ENCODE results near the gene DGKE. TPM values are rescaled to one million over a fixed set of nuclear protein-coding genes. Genes with fewer than 3 reads are reported as not detected.

DGKE gene
- total RNA-seq, 1 experiment from 2014 or later, result 10.0 TPM

- TSS peak; percentile 53 for BruUV-seq (replicated peaks)
- Mint-ChIP-seq H3K9me3 (ENCODE audit: low read depth, unreplicated experiment) (peaks cover 2% of the 10 kb centered on the region), H3K4me3 (ENCODE audit: low read depth, unreplicated experiment) (peak overlapping the region; percentile 83), H3K27ac (ENCODE audit: unreplicated experiment) (peak overlapping the region; percentile 90), H3K4me1 (ENCODE audit: low read depth, unreplicated experiment) (peaks cover 35% of the 10 kb centered on the region), H3K36me3 (ENCODE audit: insufficient read depth, unreplicated experiment) (peaks cover 65% of the 10 kb centered on the region), H3K27me3 (ENCODE audit: unreplicated experiment) (no peaks in the 10 kb centered on the region)
- intact Hi-C loops (cut with micrococcal nuclease; ENCODE audit: unreplicated experiment), result no loop called here
- DNase-seq, result no peak
- CTCF ChIA-PET, result interaction anchor here (0.8 to 1.7 kb wide), 2 partner anchors 17 to 94 kb away, joined by 4 to 5 read pairs; no protein-coding TSS in a partner anchor
- no peak for TF ChIP-seq CTCF (IDR thresholded peaks at IDR 0.05; ENCODE audit: unreplicated experiment)
Observed at GRCh38 chr17:56913353-56913866, 79.5 kb downstream of the DGKE start.

- H3K36me3 Mint-ChIP-seq (ENCODE audit: insufficient read depth, unreplicated experiment), result peaks cover 59% of the 10 kb centered on the region
- peak within 1 kb of the TSS; percentile 83 for H3K4me3 Mint-ChIP-seq (ENCODE audit: low read depth, unreplicated experiment)
- peaks cover 2% of the 10 kb centered on the region for H3K9me3 Mint-ChIP-seq (ENCODE audit: low read depth, unreplicated experiment)
- H3K4me1 Mint-ChIP-seq (ENCODE audit: low read depth, unreplicated experiment), result peaks cover 29% of the 10 kb centered on the region
- CTCF ChIA-PET, result interaction anchor here (0.8 to 1.7 kb wide), 2 partner anchors 17 to 94 kb away, joined by 4 to 5 read pairs; no protein-coding TSS in a partner anchor
- intact Hi-C loops (cut with micrococcal nuclease; ENCODE audit: unreplicated experiment), result no loop called here
- BruUV-seq (replicated peaks), result TSS peak; percentile 97
- H3K27me3 Mint-ChIP-seq (ENCODE audit: unreplicated experiment), result no peaks in the 10 kb centered on the region
- no peak for TF ChIP-seq CTCF (IDR thresholded peaks at IDR 0.05; ENCODE audit: unreplicated experiment)
- peak within 1 kb of the TSS; percentile 90 for H3K27ac Mint-ChIP-seq (ENCODE audit: unreplicated experiment)
- peak; percentile 77 for DNase-seq
Observed at GRCh38 chr17:56913867-56914580, 80.1 kb downstream of the DGKE start, which contains the start of gene TRIM25. Gene TRIM25 (minus strand): TSS chr17:56914049. CDS start chr17:56913988, 61 bp downstream.

GRCh38 chr17:56914581-56915273 lies 80.8 kb downstream of the DGKE start:
- intact Hi-C loops (cut with micrococcal nuclease; ENCODE audit: unreplicated experiment), result no loop called here
- Mint-ChIP-seq H3K27ac (ENCODE audit: unreplicated experiment) (peak overlapping the region; percentile 90), H3K4me1 (ENCODE audit: low read depth, unreplicated experiment) (peaks cover 28% of the 10 kb centered on the region), H3K36me3 (ENCODE audit: insufficient read depth, unreplicated experiment) (peaks cover 60% of the 10 kb centered on the region), H3K9me3 (ENCODE audit: low read depth, unreplicated experiment) (peaks cover 5% of the 10 kb centered on the region), H3K4me3 (ENCODE audit: low read depth, unreplicated experiment) (peak overlapping the region; percentile 83), H3K27me3 (ENCODE audit: unreplicated experiment) (no peaks in the 10 kb centered on the region)
- CTCF ChIA-PET, result interaction anchor here (0.6 kb wide), 1 partner anchor 96 kb away, joined by 5 read pairs; no protein-coding TSS in a partner anchor
- no peak for TF ChIP-seq CTCF (IDR thresholded peaks at IDR 0.05; ENCODE audit: unreplicated experiment)
- DNase-seq, result no peak
- no TSS peak for BruUV-seq (replicated peaks)

GRCh38 chr17:56917559-56918296 lies 83.8 kb downstream of the DGKE start:
- Mint-ChIP-seq H3K4me3 (ENCODE audit: low read depth, unreplicated experiment) (no peak overlapping the region), H3K27ac (ENCODE audit: unreplicated experiment) (no peak overlapping the region), H3K36me3 (ENCODE audit: insufficient read depth, unreplicated experiment) (peaks cover 40% of the 10 kb centered on the region), H3K27me3 (ENCODE audit: unreplicated experiment) (no peaks in the 10 kb centered on the region), H3K4me1 (ENCODE audit: low read depth, unreplicated experiment) (peaks cover 21% of the 10 kb centered on the region), H3K9me3 (ENCODE audit: low read depth, unreplicated experiment) (peaks cover 10% of the 10 kb centered on the region)
- BruUV-seq (replicated peaks), result no TSS peak
- TF ChIP-seq CTCF (IDR thresholded peaks at IDR 0.05; ENCODE audit: unreplicated experiment), result no peak
- DNase-seq, result no peak
- intact Hi-C loops (cut with micrococcal nuclease; ENCODE audit: unreplicated experiment), result no loop called here
- CTCF ChIA-PET, result no interaction called here
